Uterus (tissue), 2 donors: ENCODE data around the gene IGFLR1.

Experiments
- CTCF ChIP-seq, 4 experiments: fragments of 200-600 bp in 2 of 4; fragments of 450-650 bp in 2 of 4; sonication (generic) in 2 of 4; IDR thresholded peaks; one replicate each; pipeline ENCODE4 v1.5.1; 2016 to 2019; ENCODE audit warnings: antibody characterized with exemption in 4 of 4, mild to moderate bottlenecking in 2 of 4, moderate library complexity in 1 of 4
- POLR2A ChIP-seq, 2 donors: fragments of 450-650 bp; IDR thresholded peaks; one replicate each; pipeline ENCODE4 v1.6.1; 2016; ENCODE audit warnings: antibody characterized with exemption in 2 of 2, mild to moderate bottlenecking in 1 of 2, moderate library complexity in 1 of 2

DNA sequence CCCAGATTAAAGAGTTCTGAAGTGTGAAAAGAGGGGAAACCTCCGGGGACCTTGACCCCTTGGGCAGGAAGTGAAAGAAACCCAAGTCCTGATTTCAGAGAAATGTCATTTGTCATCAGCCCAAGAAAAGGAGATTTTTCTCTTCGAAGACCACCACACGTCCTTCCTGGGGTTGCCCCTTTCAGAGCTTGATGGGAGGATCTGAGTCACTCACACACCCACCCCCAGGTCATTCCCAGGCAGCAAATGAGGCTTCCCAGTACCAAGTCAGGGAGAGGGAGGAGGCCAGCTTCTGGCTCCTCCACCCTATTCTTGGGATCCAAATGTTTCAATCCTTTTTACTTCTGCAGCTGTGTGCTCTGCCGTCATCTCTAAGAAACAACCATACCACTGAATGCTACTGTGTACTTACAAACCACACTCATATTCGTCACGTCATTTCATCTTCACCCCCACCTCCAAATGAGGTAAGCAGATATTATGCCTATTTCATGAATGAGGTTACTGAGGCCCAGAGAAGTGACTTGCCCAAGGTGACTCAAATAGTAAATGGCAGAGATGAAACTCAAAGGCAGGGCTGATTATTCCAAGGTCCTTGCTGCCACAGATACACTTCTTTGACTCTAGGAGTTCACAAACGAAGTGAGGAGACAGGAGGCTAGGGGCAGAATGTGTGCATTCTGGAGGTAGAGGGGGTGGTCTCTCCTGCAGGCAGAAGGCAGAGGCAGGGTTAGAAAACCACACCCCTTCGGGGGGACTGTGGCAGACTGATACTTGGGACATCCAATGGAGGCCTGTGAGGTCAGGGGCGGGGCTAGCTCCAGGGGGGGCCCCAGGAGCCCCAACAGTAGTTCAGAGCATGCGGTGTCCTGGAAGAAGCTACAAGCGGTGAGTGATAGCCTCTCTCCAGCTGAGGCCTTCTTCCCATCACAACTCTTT is 29.4 kb downstream of the IGFLR1 start:
- TF ChIP-seq CTCF (IDR thresholded peaks at IDR 0.05) (no peak), POLR2A (IDR thresholded peaks at IDR 0.05) (no peak)
